Measurements from ENCODE around the gene DZIP1. TPM values are rescaled to one million over a fixed set of nuclear protein-coding genes. Genes with fewer than 3 reads are reported as not detected.

DZIP1 gene
- total RNA-seq, 1 experiment from 2014 or later, result 33.6 TPM

GRCh38 chr13:95626768-95627167 lies 17.7 kb downstream of the DZIP1 start:
- no peak overlapping the region for H2BK120ac ChIP-seq (ENCODE audit: low read depth, low read length, poor library complexity, severe bottlenecking)
- TF ChIP-seq CTCF (conservative IDR thresholded peaks at IDR 0.05), result no peak
- no peak overlapping the region for H2BK12ac ChIP-seq (ENCODE audit: insufficient read length, low read depth, low read length)

More at GRCh38 chr13:95626768-95627167, 17.7 kb downstream of the DZIP1 start:
- no peak overlapping the region for H2BK20ac ChIP-seq (ENCODE audit: low read depth, low read length, poor library complexity, severe bottlenecking)
- Mint-ChIP-seq H3K4me1 (peaks cover 6% of the 10 kb centered on the region in 2 experiments), H3K9me3 (no peaks in the 10 kb centered on the region), H3K27me3 (ENCODE audit: low read depth) (no peaks in the 10 kb centered on the region), H3K36me3 (ENCODE audit: insufficient read depth in 1 of 3, low read depth in 3 of 3) (peaks cover 49 to 76% (median 75%) of the 10 kb centered on the region in 3 experiments), H3K4me3 (no peak overlapping the region), H3K27ac (no peak overlapping the region)
- H4K8ac ChIP-seq (replicated peaks; ENCODE audit: insufficient read length, low read depth, low read length), result no peak overlapping the region
- H3K56ac ChIP-seq (ENCODE audit: insufficient read length, low read depth, low read length), result no peak overlapping the region
- H3T11ph ChIP-seq (ENCODE audit: low read length), result no peak overlapping the region
- no peaks in the 10 kb centered on the region for H3K9me3 ChIP-seq (ENCODE audit: control insufficient read depth, low read depth, low read length)
- no peaks in the 10 kb centered on the region for H3K23me2 ChIP-seq (ENCODE audit: insufficient read length, low read depth, low read length, poor library complexity, severe bottlenecking)
- H4K91ac ChIP-seq (ENCODE audit: insufficient read length, low read depth, low read length), result no peak overlapping the region
- H3K14ac ChIP-seq (ENCODE audit: insufficient read depth, low read length), result no peak overlapping the region
- H3K27ac ChIP-seq (ENCODE audit: insufficient read length, low read depth, low read length), result no peak overlapping the region
- H2BK5ac ChIP-seq (ENCODE audit: insufficient read length, low read length), result no peak overlapping the region
- no peak overlapping the region for H3K9ac ChIP-seq (ENCODE audit: extremely low read depth, insufficient read length, low read length)
- H2AK5ac ChIP-seq (ENCODE audit: insufficient read length, low read length), result no peak overlapping the region
- H2AFZ ChIP-seq (ENCODE audit: low read length), result no peak overlapping the region
- no peaks in the 10 kb centered on the region for H3K79me1 ChIP-seq (ENCODE audit: insufficient read depth, low read depth, low read length, poor library complexity, severe bottlenecking)
- no peaks in the 10 kb centered on the region for H3K27me3 ChIP-seq (ENCODE audit: insufficient read depth, low read length)
- H3K23ac ChIP-seq (ENCODE audit: insufficient read length, low read depth, low read length), result no peak overlapping the region
- no peaks in the 10 kb centered on the region for H4K20me1 ChIP-seq (ENCODE audit: control insufficient read depth, insufficient read depth, insufficient read length)
- H4K5ac ChIP-seq (ENCODE audit: insufficient read length, low read depth, low read length), result no peak overlapping the region
- no peaks in the 10 kb centered on the region for H3K79me2 ChIP-seq (ENCODE audit: insufficient read depth, low read length)
- no peaks in the 10 kb centered on the region for H3K4me1 ChIP-seq (ENCODE audit: insufficient read depth, low read length)
- no peak overlapping the region for H3K18ac ChIP-seq (ENCODE audit: insufficient read length, low read depth, low read length)
- no peak overlapping the region for H2BK15ac ChIP-seq (ENCODE audit: low read depth, low read length)
- H3K4me2 ChIP-seq (ENCODE audit: insufficient read depth, insufficient read length, low read length), result no peak overlapping the region
- no peak for DNase-seq
- no peak overlapping the region for H3K4ac ChIP-seq (ENCODE audit: low read depth, low read length)
